Lower leg skin (tissue), 4 donors: Measurements from ENCODE around the gene CDK15. TPM values are rescaled to one million over a fixed set of nuclear protein-coding genes. Genes with fewer than 3 reads are reported as not detected.

Experiments
- DNase-seq, 2 donors: peaks; one replicate each; pipeline ENCODE4 v3.0.0-alpha.2; 2019; ENCODE audit warnings: low spot score in 2 of 2
- H3K4me3 ChIP-seq: fragments of 200-600 bp; sonication (generic); 2 replicates; pipeline ENCODE4 v1.5.1; 2017; ENCODE audit warnings: mild to moderate bottlenecking, low read depth; ENCODE audit not compliant: poor library complexity, severe bottlenecking
- POLR2A ChIP-seq, 2 donors: fragments of 450-650 bp; IDR thresholded peaks; one replicate each; pipeline ENCODE4 v1.6.1; 2016 to 2017; ENCODE audit warnings: antibody characterized with exemption in 2 of 2, mild to moderate bottlenecking in 1 of 2, moderate library complexity in 1 of 2
- WGBS, 2 donors: methylation state at CpG; one replicate each; pipeline ENCODE4 v1.1.5; 2018; 5-methylcytosine and 5-hydroxymethylcytosine counted together
- intact Hi-C: fragments of 100-400 bp; cut with DNase I; formaldehyde crosslinking; loops from one replicate; pipeline ENCODE4 v1.15.0; 2023; ENCODE audit warnings: low total_unique reads
- total RNA-seq, 4 donors: library from RNA; depleted of rRNA; stranded (reverse); fragments of >200 nt; gene quantifications; one replicate each; pipeline ENCODE4 v1.1.0, GENCODE V29; 2016
- TF ChIP-seq, protein P1 (sequence below), 3 donors: fragments of 450-650 bp; IDR thresholded peaks; one replicate each; pipeline ENCODE4 v1.5.1; 2016; ENCODE audit warnings: antibody characterized with exemption in 3 of 3, mild to moderate bottlenecking in 3 of 3, moderate library complexity in 2 of 3

Gene CDK15
- total RNA-seq, 4 donors from 2014 or later, result 0.27 to 0.91 (median 0.38) TPM

DNA sequence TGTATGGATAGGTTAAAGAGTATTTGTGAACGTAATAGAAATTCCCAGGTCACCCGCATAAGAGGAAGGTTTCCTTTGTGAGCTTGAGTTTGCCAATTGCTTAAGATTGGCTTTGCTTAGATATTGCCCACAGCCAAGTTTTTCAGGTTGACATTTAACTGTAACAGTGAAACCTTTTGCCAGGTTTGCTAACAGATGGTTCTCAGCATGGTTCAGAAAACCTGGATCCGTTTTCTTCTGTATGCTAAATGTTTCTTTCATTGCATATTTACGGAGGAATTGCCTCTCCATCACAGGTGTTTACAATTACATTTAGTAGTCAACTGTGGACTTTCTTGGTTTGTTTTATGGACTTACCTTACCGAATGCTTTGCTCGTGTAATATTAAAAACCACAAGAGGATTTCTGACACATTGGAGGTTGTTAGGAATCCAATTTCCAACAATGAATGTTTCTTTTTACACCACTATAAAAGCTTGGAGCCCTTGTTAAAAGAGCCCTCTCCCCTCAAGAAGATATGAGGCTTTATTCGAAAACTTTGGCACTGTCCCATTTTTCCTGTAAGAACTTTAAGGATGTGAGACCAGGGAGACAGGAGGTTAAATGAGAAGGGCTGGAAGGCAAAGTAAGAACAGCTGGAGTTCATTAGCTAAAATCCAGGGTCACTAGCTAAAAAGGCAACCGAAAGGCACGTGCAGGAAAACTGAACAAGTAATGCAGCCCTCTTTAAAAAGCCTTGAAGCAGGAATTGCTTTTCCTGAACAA, 7.8 kb downstream of the CDK15 start:
- DNase-seq, result no peak
- intact Hi-C loops, result no loop called here
- 57 to 61% methylated on average over 9 of the region's 9 CpGs for WGBS, 2 donors

DNA sequence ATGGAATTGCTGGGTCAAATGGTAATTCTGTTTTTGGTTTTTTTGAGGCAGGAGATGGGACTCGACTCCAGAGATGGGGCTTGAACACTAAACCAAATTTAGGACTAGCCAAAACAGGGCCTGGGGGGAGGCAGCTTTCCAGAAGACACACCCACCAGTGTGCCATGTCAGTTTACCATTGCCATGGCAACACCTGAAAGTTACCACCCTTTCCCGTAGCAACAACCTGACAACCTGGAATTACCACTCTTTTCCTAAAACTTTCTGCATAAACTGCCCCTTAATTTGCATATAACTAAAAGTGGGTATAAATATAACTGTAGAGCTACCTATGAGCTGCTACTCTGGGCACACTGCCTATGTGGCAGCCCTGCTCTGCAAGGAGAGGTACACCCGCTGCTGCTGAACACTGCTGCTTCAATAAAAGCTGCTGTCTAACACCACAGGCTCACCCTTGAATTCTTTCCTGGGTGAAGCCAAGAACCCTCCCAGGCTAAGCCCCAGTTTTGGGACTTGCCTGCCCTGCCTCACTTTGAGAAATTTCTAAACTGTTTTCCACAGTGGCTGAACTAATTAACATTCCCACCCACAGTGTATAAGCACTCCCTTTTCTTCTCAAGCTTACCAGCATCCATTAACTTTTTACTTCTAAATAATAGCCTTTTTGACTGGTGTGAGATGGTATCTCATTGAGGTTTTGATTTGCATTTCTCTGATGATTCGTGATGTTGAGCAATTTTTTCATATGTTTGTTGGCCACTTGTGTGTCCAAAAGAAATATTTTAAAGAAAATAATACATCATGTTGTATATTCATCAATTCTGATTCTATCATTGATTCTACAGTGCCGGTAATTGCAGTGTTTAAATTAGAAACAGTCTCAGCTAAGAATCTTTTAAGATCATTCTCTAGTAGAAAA, 10.6 kb downstream of the CDK15 start:
- no peak overlapping the region for H3K4me3 ChIP-seq
- 73 to 75% methylated on average over 5 of the region's 5 CpGs for WGBS, 2 donors
- no peak for TF ChIP-seq POLR2A (IDR thresholded peaks at IDR 0.05)
- TF ChIP-seq, protein P1, sequence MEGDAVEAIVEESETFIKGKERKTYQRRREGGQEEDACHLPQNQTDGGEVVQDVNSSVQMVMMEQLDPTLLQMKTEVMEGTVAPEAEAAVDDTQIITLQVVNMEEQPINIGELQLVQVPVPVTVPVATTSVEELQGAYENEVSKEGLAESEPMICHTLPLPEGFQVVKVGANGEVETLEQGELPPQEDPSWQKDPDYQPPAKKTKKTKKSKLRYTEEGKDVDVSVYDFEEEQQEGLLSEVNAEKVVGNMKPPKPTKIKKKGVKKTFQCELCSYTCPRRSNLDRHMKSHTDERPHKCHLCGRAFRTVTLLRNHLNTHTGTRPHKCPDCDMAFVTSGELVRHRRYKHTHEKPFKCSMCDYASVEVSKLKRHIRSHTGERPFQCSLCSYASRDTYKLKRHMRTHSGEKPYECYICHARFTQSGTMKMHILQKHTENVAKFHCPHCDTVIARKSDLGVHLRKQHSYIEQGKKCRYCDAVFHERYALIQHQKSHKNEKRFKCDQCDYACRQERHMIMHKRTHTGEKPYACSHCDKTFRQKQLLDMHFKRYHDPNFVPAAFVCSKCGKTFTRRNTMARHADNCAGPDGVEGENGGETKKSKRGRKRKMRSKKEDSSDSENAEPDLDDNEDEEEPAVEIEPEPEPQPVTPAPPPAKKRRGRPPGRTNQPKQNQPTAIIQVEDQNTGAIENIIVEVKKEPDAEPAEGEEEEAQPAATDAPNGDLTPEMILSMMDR (IDR thresholded peaks at IDR 0.05), result no peak
- DNase-seq, result no peak
- intact Hi-C loops, result no loop called here

More for the DNA sequence above, 7.8 kb downstream of the CDK15 start:
- TF ChIP-seq, protein P1 (IDR thresholded peaks at IDR 0.05), result no peak
- no peak for TF ChIP-seq POLR2A (IDR thresholded peaks at IDR 0.05)
- no peak overlapping the region for H3K4me3 ChIP-seq

DNA sequence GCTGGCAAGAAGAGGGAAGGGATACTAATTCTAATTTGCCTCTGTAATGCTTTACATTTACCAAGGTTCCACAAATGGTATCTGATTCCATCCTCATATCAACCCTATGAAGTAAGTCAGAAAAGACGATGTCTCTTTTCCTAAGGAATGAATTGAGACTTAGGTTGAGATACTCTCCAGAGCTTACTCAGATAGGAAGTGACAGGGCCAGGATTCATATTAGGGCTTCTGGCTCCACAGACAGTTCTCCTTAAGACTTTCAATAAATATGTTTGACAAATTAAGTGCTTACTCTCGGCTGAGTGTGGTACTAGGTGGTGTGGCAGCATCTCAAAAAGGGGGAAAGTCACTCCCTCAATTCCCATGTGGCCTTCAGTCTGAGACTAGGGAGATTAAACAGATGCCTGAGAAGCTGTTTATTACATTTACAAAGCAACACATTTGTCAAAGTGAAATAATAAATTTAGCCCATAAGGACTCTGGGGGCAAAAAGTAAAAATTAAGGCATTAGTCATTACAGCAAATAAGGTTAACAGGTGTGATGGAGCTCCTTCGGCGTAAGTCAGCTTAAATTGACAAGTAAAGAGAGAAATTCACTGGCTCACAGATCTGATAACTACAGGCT, 14.2 kb downstream of the CDK15 start:
- H3K4me3 ChIP-seq, result no peak overlapping the region
- 82 to 85% methylated on average over 4 of the region's 4 CpGs for WGBS, 2 donors
- intact Hi-C loops, result no loop called here
- DNase-seq, result no peak
- TF ChIP-seq, protein P1 (IDR thresholded peaks at IDR 0.05), result no peak
- TF ChIP-seq POLR2A (IDR thresholded peaks at IDR 0.05), result no peak

DNA sequence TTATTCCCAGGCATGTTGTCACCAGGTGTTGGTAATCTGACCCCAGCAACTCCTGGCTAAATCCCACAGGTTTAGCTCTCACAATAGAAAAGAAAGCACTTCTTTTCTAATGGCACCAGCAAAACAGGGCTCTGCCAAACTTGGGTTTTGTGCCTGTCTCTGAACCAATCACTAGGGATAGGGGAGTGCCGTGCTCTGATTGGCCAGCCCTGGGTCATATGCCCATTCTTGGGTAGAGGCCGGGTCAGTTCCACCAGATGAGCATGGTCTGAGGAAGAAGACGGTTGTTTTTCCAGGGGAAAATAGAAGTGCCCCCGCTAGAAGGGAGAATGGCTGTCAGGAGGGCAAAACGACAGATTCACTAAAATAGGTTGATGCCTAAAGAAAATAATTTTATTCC, 14.7 kb downstream of the CDK15 start:
- 84 to 90% methylated on average over 5 of the region's 5 CpGs for WGBS, 2 donors
- intact Hi-C loops, result no loop called here
- TF ChIP-seq POLR2A (IDR thresholded peaks at IDR 0.05), result no peak
- TF ChIP-seq, protein P1 (IDR thresholded peaks at IDR 0.05), result no peak
- DNase-seq, result no peak
- H3K4me3 ChIP-seq, result no peak overlapping the region

DNA sequence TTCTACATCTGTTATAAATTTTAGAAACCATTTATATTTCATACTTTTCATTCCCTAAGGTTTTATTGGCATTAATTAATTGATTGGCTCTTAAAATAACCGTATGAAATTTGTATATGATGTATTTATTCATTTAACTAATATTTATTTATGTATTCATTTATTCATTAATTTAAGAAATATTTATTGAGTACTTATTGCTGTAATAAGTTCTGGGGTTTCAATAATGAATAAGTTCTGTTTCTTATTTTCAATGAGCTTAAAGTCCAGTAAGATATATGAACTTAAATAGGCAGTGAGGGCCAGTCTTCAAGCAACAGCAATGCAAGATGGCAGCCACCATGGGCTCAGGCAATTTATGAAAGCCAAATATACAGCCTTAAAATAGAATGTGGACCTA, 17.9 kb downstream of the CDK15 start:
- H3K4me3 ChIP-seq, result no peak overlapping the region
- intact Hi-C loops, result no loop called here
- no peak for DNase-seq
- TF ChIP-seq, protein P1 (IDR thresholded peaks at IDR 0.05), result no peak
- no peak for TF ChIP-seq POLR2A (IDR thresholded peaks at IDR 0.05)
- 74 to 77% methylated on average over 1 of the region's 1 CpG for WGBS, 2 donors
